Pancreas (tissue), 10 donors: ENCODE results near the gene SLC22A7. TPM values are rescaled to one million over a fixed set of nuclear protein-coding genes. Genes with fewer than 3 reads are reported as not detected.
A peak's percentile ranks its signal among the peaks of the same experiment; 100 is the strongest.

Experiments used
- ATAC-seq, 4 donors: fragments of 200-7000 bp; cut with Tn5 transposase; one replicate each; pipeline versions ENCODE4 v1.8.0 to v1.9.1; 2020; ENCODE audit warnings: mild to moderate bottlenecking in 4 of 4, moderate library complexity in 4 of 4
- DNase-seq, 6 donors: peaks; one replicate each; pipeline ENCODE4 v3.0.0-alpha.2; 2020
- FAIRE-seq: peaks from 2 replicates; lab custom pipeline; 2012; peaks lifted over from hg19 to GRCh38; lab: Jason Lieb, UNC
- H3K27ac ChIP-seq, 4 donors: fragments of 200-600 bp; sonication (generic); 1 replicate in 3 of 4; 2 replicates in 1 of 4; pipeline versions ENCODE4 v1.5.0 to v1.8.0; 2020
- H3K27me3 ChIP-seq, 4 donors: fragments of 200-600 bp; one replicate each; pipeline ENCODE4 v1.8.0; 2021
- H3K36me3 ChIP-seq, 3 donors: fragments of 200-600 bp; sonication (generic) in 1 of 3; one replicate each; pipeline versions ENCODE4 v1.5.0 to v1.8.0; 2020 to 2021
- H3K4me1 ChIP-seq, 3 donors: fragments of 200-600 bp; one replicate each; pipeline ENCODE4 v1.8.0; 2021
- H3K4me3 ChIP-seq, 4 donors: fragments of 200-600 bp; sonication (generic) in 2 of 4; one replicate each; pipeline versions ENCODE4 v1.5.0 to v1.8.0; 2020 to 2021
- H3K9me3 ChIP-seq, 4 donors: fragments of 200-600 bp; one replicate each; pipeline ENCODE4 v1.8.0; 2021
- WGBS, 2 donors: extraction: QIAGEN DNeasy Blood & Tissue Kit; methylation state at CpG; one replicate each; pipeline ENCODE4 v1.1.7; 2013; 5-methylcytosine and 5-hydroxymethylcytosine counted together
- intact Hi-C, 3 donors: fragments of 100-400 bp; cut with DNase I; formaldehyde crosslinking; loops; one replicate each; pipeline versions ENCODE4 v1.11.1 to v1.14.2; 2022
- polyA plus RNA-seq, 2 donors: library from polyadenylated mRNA; stranded (reverse); fragments of 200-250 nt; gene quantifications; one replicate each; pipeline ENCODE4 v1.2.3, GENCODE V29; 2013
- total RNA-seq, 6 donors: library from RNA; stranded (reverse); fragmentation: NEBNext Ultra II Directional in 4 of 6; extraction: Animal tissue kit (Norgen Biotek cat#: 25700) in 4 of 6; gene quantifications; one replicate each; pipeline versions ENCODE4 v1.2.1 to v1.2.4, GENCODE V29; 2021 to 2023
- TF ChIP-seq, protein P1 (sequence below), 4 donors: fragments of 200-600 bp; sonication (generic) in 3 of 4; IDR thresholded peaks; one replicate each; pipeline versions ENCODE4 v1.5.0 to v1.8.0; 2021; ENCODE audit warnings: antibody characterized with exemption in 4 of 4
- donor health status: healthy with polysubstance abuse.
- donor health status: DM: no; HTN: no; CAD: no; lungs with moderate emphysema.
- donor health status: DM: no; HTN: no; CAD: no.
- donor health status: control.
- donor health status: control.
- donor health status: Bipolar disorder and iron deficiency.
- donor health status: DM: yes; HTN: yes; CAD: no.
- donor health status: DM: no; HTN: no; CAD: no.
- donor health status: DM: no; HTN: no; CAD: no.
- donor health status: DM: yes; HTN: yes; CAD: no.

SLC22A7 gene
- total and polyA plus RNA-seq, 8 donors = 0.16 TPM; not detected in 7

DNA sequence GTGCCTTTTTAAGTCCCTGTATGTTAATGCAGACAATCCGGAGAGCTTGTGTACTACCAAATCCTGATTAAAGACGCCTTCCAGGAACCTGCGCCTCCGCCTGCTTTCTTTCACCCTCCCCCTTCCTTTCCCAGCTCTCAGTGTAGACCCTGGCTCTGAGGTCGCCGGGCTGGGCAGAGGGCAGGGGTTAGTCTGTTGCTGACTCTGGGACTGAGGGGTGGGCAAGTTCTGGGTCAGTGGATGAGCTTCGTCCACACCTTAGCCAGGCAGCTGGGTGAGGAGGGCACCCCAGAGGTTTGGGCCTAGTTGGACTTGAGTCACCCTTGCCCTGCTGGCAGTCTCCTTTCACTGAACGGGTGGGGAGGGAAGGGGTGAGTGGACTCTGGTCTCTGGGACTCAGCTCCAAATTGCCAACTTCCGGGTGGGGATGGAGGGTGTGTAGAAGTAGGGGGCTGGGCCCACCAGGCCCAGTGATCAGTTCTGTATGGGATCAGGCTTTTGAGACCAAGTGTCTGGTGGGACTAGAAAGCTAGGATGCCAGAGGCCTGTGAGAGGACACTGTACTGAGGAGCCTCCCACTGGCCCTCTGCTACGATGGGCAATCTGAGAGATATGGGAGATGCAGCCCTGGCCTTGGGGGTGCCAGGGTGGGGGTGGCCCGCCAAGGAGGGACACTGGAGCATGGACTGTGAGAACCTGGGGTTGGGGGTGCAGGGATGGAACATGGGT lies 21.3 kb upstream of the SLC22A7 start:
- FAIRE-seq = no peak
- H3K4me1 ChIP-seq = no peaks in the 10 kb centered on the region
- WGBS, 2 donors = 88 to 92% methylated on average over 11 of the region's 11 CpGs
- H3K27me3 ChIP-seq = no peaks in the 10 kb centered on the region
- H3K4me3 ChIP-seq = no peak overlapping the region
- DNase-seq = peak in 1 of 6 donors; percentile 12
- no peak overlapping the region for H3K27ac ChIP-seq
- intact Hi-C loops = no loop called here
- ATAC-seq = no peak
- H3K9me3 ChIP-seq = no peaks in the 10 kb centered on the region
- TF ChIP-seq, protein P1, sequence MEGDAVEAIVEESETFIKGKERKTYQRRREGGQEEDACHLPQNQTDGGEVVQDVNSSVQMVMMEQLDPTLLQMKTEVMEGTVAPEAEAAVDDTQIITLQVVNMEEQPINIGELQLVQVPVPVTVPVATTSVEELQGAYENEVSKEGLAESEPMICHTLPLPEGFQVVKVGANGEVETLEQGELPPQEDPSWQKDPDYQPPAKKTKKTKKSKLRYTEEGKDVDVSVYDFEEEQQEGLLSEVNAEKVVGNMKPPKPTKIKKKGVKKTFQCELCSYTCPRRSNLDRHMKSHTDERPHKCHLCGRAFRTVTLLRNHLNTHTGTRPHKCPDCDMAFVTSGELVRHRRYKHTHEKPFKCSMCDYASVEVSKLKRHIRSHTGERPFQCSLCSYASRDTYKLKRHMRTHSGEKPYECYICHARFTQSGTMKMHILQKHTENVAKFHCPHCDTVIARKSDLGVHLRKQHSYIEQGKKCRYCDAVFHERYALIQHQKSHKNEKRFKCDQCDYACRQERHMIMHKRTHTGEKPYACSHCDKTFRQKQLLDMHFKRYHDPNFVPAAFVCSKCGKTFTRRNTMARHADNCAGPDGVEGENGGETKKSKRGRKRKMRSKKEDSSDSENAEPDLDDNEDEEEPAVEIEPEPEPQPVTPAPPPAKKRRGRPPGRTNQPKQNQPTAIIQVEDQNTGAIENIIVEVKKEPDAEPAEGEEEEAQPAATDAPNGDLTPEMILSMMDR (IDR thresholded peaks at IDR 0.05) = no peak
- H3K36me3 ChIP-seq = no peaks in the 10 kb centered on the region

DNA sequence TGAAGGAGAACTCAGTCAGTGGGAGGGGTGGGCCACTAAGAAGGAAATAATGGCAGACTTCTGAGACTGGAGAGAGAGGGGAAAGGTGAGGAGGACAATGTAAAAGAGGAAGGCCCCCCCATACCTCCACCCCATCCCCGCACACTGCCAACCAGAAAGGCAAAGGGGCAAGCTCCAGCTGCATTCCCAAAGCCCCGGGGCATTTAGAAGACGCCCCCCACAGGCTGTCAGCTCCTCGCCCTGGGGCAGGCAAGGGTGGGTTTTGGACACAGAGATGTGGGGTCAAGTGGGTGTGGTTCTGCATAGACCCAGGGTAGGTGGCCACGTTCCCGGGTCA lies 20.8 kb upstream of the SLC22A7 start:
- Histone ChIP-seq H3K4me1 (no peaks in the 10 kb centered on the region), H3K27ac (no peak overlapping the region), H3K27me3 (no peaks in the 10 kb centered on the region), H3K36me3 (no peaks in the 10 kb centered on the region), H3K9me3 (no peaks in the 10 kb centered on the region), H3K4me3 (no peak overlapping the region)
- TF ChIP-seq, protein P1 (IDR thresholded peaks at IDR 0.05) = no peak
- DNase-seq (no peak), ATAC-seq (no peak), FAIRE-seq (no peak)
- intact Hi-C loops = no loop called here
- WGBS, 2 donors = 80 to 93% methylated on average over 6 of the region's 6 CpGs

DNA sequence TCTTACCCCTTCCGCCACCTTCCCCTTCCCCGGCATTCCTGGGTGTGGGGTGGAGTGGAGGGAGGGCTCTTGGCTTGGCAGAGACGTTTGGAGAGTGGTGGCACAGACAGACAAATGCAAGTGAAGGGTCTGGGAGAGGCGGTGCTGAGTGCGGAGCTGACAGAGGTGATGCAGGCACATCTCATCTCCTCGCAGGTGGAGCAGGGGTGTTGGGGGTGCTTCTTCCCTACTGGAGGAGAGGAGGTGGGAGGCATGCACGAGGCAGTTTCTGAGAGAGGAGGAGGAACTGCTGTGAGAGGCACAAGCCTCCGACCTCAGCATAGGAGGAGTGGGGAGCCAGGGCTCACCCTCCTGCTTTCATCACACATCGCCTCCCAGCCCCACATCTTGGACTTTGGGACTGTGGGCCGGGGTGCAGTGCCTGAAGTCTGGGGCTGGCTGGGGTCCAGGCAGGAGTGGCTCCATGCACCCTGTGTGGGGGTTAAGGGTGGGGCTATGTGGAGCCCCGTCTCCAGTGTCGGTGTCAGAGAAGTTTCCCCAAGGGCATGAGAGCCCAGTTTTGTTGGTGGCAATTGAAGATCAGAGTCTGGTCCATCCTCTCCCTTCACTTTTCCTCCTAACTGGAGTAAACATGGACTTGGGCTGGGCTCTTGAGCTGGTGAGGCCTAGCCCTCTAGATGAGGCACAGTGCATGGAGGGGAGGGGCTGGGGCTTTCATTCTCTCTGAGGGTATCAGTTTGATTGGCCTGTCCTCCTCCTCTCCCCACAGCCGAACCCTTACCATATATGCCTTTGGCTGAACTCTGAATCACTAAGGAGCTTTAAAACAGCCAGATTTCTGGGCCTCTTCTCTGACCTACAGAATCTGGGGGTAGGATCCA lies 20.2 kb upstream of the SLC22A7 start:
- intact Hi-C loops = no loop called here
- Histone ChIP-seq H3K36me3 (no peaks in the 10 kb centered on the region), H3K9me3 (no peaks in the 10 kb centered on the region), H3K27me3 (no peaks in the 10 kb centered on the region), H3K27ac (no peak overlapping the region), H3K4me1 (no peaks in the 10 kb centered on the region), H3K4me3 (no peak overlapping the region)
- 85 to 91% methylated on average over 13 of the region's 13 CpGs for WGBS, 2 donors
- DNase-seq = peak in 1 of 6 donors; percentile 25
- TF ChIP-seq, protein P1 (IDR thresholded peaks at IDR 0.05) = no peak
- peak in 1 of 4 donors; percentile 6 for ATAC-seq
- no peak for FAIRE-seq

DNA sequence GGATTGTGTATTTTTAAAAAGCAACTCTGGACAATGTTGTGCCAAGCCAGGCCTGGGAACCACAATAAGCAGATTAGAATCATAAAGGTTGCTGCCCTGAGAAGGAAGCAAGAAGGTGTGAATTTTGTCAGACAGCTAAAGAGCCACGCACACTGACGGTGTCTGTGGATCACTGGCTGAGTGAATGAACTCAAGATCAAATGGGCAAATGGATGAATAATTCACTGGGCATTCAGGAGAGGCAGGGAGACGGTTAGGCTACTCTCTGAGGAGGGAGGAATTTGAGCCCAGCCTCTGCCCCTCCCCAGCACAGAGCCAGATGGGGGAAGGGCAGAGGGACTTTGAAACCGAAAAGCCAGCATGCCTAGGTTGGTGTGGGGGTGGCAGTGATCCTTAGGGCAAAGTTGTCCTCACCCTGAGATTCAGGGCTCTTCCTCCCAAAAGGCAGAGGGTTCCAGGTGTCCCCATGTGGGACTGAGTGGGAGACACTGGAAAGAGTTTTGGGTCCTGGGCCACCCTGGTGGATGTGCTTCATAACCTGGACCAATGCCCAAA lies 19.5 kb upstream of the SLC22A7 start:
- intact Hi-C loops = no loop called here
- WGBS, 2 donors = 69 to 78% methylated on average over 4 of the region's 4 CpGs
- peaks cover 0 to under 1% (median 0%) of the 10 kb centered on the region in 4 donors for H3K27me3 ChIP-seq

More for the DNA sequence above, 19.5 kb upstream of the SLC22A7 start:
- Histone ChIP-seq H3K4me1 (no peaks in the 10 kb centered on the region), H3K4me3 (no peak overlapping the region), H3K36me3 (no peaks in the 10 kb centered on the region), H3K27ac (no peak overlapping the region), H3K9me3 (no peaks in the 10 kb centered on the region)
- DNase-seq (no peak), ATAC-seq (no peak), FAIRE-seq (no peak)
- TF ChIP-seq, protein P1 (IDR thresholded peaks at IDR 0.05) = no peak
